Hepatocyte (in vitro differentiated cells): ENCODE results near the gene DGKZ. TPM values are rescaled to one million over a fixed set of nuclear protein-coding genes. Genes with fewer than 3 reads are reported as not detected.

ENCODE experiments used
- DNase-seq: peaks from one replicate; pipeline ENCODE4 v3.0.0-alpha.2; 2016; ENCODE audit warnings: low spot score
- H2AFZ ChIP-seq: fragments of 200-600 bp; sonication (generic); 2 replicates; pipeline ENCODE4 v1.6.0; 2016; ENCODE audit warnings: antibody characterized with exemption, mild to moderate bottlenecking
- H3K27ac ChIP-seq: fragments of 200-600 bp; sonication (generic); 2 replicates; pipeline ENCODE4 v1.5.1; 2016; ENCODE audit warnings: mild to moderate bottlenecking
- H3K27me3 ChIP-seq: fragments of 200-600 bp; sonication (generic); 2 replicates; pipeline ENCODE4 v1.6.1; 2016
- H3K36me3 ChIP-seq: fragments of 200-600 bp; sonication (generic); replicated peaks from 2 replicates; pipeline ENCODE4 v1.5.1; 2016; ENCODE audit warnings: low read depth; ENCODE audit not compliant: insufficient read depth
- H3K4me1 ChIP-seq: fragments of 200-600 bp; sonication (generic); 2 replicates; pipeline ENCODE4 v1.5.1; 2016; ENCODE audit warnings: mild to moderate bottlenecking, moderate library complexity; ENCODE audit not compliant: insufficient read depth
- H3K4me2 ChIP-seq: fragments of 200-600 bp; sonication (generic); 2 replicates; pipeline ENCODE4 v1.6.0; 2016
- H3K4me3 ChIP-seq: fragments of 200-600 bp; sonication (generic); 2 replicates; pipeline ENCODE4 v1.5.1; 2016; ENCODE audit warnings: mild to moderate bottlenecking
- H3K79me2 ChIP-seq: fragments of 200-600 bp; sonication (generic); 2 replicates; pipeline ENCODE4 v1.6.0; 2017; ENCODE audit warnings: mild to moderate bottlenecking
- H3K9me2 ChIP-seq: fragments of 200-600 bp; sonication (generic); replicated peaks from 2 replicates; pipeline ENCODE4 v1.6.0; 2017; ENCODE audit warnings: mild to moderate bottlenecking; ENCODE audit not compliant: insufficient read depth
- H3K9me3 ChIP-seq: fragments of 200-600 bp; sonication (generic); 2 replicates; pipeline ENCODE4 v1.5.1; 2016; ENCODE audit warnings: low read depth, mild to moderate bottlenecking
- H4K20me1 ChIP-seq: fragments of 200-600 bp; sonication (generic); 2 replicates; pipeline ENCODE4 v1.6.0; 2016; ENCODE audit warnings: mild to moderate bottlenecking; ENCODE audit not compliant: insufficient read depth, poor library complexity, severe bottlenecking
- EZH2 ChIP-seq: fragments of 200-600 bp; sonication (generic); IDR thresholded peaks from 2 replicates; pipeline ENCODE4 v1.6.1; 2016; ENCODE audit warnings: antibody characterized with exemption, mild to moderate bottlenecking, borderline replicate concordance
- EZH2phosphoT487 ChIP-seq: fragments of 200-600 bp; sonication (generic); IDR thresholded peaks from one replicate; pipeline ENCODE4 v1.6.1; 2018; ENCODE audit warnings: antibody characterized with exemption, mild to moderate bottlenecking, low read depth, moderate library complexity; ENCODE audit not compliant: unreplicated experiment, severe bottlenecking
- WGBS: methylation state at CpG from one replicate; pipeline ENCODE4 v1.1.6; 2016; ENCODE audit warnings: low lambda C conversion rate; ENCODE audit errors: missing lambda C conversion rate; 5-methylcytosine and 5-hydroxymethylcytosine counted together
- polyA plus RNA-seq: library from polyadenylated mRNA; unstranded; fragments of >200 nt; fragmentation: Nextera tagmentation; extraction: Ambion mirVana; gene quantifications from 2 replicates; pipeline ENCODE4 v1.2.1, GENCODE V29; 2016
- total RNA-seq: library from RNA; depleted of rRNA; stranded (reverse); fragments of >200 nt; gene quantifications from 2 replicates; pipeline ENCODE4 v1.2.3, GENCODE V29; 2014
- TF ChIP-seq, protein P1 (sequence below): fragments of 200-600 bp; sonication (generic); IDR thresholded peaks from 2 replicates; pipeline ENCODE4 v1.5.1; 2016; ENCODE audit warnings: antibody characterized with exemption, mild to moderate bottlenecking; ENCODE audit not compliant: poor library complexity

The DGKZ gene
- total and polyA plus RNA-seq, 2 experiments from 2014 or later, result 26.6 to 42.9 TPM

DNA sequence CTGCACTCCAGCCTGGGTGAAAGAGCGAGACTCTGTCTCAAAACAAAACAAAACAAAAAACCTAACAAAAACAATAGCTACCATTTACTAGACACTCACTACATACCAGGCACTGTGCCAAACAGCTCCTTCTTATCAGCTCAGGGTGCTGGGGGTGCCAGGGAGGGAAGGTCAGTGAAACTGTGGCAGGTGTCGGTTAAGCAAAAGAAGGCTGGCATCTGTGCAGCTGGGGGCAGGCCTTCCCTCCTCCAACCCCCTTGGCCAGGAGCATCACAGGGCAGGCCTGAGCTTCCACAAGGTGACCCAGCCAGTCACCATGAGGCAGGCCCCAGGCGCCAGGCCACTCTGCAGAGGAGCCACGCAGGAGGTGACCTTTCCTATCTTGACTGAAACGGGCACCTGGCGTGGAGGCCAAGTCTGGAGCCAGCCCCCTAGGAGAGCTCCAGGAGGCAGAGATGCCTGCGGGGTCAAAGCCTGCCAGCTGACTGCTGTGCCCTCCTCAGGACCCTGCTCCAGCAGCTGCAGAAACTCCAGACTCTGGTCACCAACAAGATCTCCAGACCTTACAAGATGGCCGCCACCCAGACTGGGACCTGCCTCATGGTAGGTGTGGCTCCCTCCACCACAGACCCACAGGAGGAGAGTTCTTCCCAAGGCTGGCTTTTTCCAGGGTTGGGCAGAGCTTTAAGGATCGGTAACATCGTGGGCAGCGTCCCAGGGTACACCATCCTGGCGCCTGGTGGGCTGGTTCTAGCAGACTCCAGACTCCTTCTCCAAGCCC is 31.3 kb upstream of the DGKZ start:
- H3K36me3 ChIP-seq, result no peaks in the 10 kb centered on the region
- H3K27ac ChIP-seq, result no peak overlapping the region
- 99% methylated on average over 12 of the region's 12 CpGs for WGBS
- H3K4me2 ChIP-seq, result no peak overlapping the region
- H2AFZ ChIP-seq, result no peak overlapping the region
- H3K4me3 ChIP-seq, result no peak overlapping the region
- no peaks in the 10 kb centered on the region for H3K79me2 ChIP-seq
- no peaks in the 10 kb centered on the region for H3K9me3 ChIP-seq
- H4K20me1 ChIP-seq, result no peaks in the 10 kb centered on the region
- no peaks in the 10 kb centered on the region for H3K9me2 ChIP-seq
- DNase-seq, result no peak
- no peaks in the 10 kb centered on the region for H3K27me3 ChIP-seq
- no peaks in the 10 kb centered on the region for H3K4me1 ChIP-seq
- TF ChIP-seq EZH2phosphoT487, result no peak
- TF ChIP-seq, protein P1, sequence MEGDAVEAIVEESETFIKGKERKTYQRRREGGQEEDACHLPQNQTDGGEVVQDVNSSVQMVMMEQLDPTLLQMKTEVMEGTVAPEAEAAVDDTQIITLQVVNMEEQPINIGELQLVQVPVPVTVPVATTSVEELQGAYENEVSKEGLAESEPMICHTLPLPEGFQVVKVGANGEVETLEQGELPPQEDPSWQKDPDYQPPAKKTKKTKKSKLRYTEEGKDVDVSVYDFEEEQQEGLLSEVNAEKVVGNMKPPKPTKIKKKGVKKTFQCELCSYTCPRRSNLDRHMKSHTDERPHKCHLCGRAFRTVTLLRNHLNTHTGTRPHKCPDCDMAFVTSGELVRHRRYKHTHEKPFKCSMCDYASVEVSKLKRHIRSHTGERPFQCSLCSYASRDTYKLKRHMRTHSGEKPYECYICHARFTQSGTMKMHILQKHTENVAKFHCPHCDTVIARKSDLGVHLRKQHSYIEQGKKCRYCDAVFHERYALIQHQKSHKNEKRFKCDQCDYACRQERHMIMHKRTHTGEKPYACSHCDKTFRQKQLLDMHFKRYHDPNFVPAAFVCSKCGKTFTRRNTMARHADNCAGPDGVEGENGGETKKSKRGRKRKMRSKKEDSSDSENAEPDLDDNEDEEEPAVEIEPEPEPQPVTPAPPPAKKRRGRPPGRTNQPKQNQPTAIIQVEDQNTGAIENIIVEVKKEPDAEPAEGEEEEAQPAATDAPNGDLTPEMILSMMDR, result no peak
- no peak for TF ChIP-seq EZH2

DNA sequence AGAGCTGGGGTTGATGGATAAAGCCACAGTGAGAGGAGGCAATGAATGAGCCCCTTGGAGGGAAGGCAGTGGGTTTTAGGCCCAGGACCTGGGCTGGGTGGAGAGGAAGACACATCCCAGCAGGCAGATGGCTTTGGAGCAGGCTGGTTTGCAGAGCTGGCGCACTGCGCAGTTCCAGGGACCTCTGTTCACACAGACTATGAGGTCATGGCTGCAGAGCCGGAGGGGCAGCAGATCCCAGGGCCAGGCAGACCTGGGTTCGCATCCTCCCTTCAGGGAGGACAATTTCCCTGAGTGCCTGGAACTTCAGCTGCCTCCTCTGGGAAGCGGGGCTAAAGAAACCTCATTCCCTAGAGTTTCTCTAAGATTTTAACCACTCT is 28.2 kb upstream of the DGKZ start:
- Histone ChIP-seq H3K9me3 (no peaks in the 10 kb centered on the region), H3K9me2 (no peaks in the 10 kb centered on the region), H3K27ac (no peak overlapping the region), H3K27me3 (no peaks in the 10 kb centered on the region), H2AFZ (no peak overlapping the region), H3K79me2 (no peaks in the 10 kb centered on the region), H3K4me2 (no peak overlapping the region), H4K20me1 (no peaks in the 10 kb centered on the region), H3K36me3 (no peaks in the 10 kb centered on the region), H3K4me1 (no peaks in the 10 kb centered on the region), H3K4me3 (no peak overlapping the region)
- no peak for DNase-seq
- WGBS, result 93% methylated on average over 5 of the region's 5 CpGs
- no peak for TF ChIP-seq EZH2phosphoT487
- TF ChIP-seq, protein P1, result no peak
- no peak for TF ChIP-seq EZH2

DNA sequence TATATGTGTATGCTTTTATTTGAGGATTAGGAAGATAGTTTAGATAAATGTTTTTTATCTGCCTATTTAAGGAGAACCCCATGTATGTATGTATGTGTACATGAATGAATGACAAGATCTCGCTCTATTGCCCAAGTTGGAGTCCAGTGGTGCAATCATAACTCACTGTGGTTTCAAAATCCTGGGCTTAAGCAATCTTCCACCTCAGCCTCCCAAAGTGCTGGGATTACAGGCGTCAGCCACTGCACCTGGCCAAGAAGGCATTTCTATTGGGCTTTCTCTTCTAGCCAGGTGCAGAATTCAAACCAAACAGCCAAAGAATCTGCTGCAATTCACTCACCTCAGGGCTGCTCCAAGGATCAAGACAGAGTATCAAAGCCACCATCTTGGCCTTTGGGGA is 25.5 kb upstream of the DGKZ start:
- H2AFZ ChIP-seq, result no peak overlapping the region
- H3K27ac ChIP-seq, result no peak overlapping the region
- no peaks in the 10 kb centered on the region for H3K36me3 ChIP-seq
- no peak overlapping the region for H3K4me2 ChIP-seq
- DNase-seq, result no peak
- H4K20me1 ChIP-seq, result no peaks in the 10 kb centered on the region
- no peaks in the 10 kb centered on the region for H3K79me2 ChIP-seq
- H3K27me3 ChIP-seq, result no peaks in the 10 kb centered on the region
- H3K4me1 ChIP-seq, result no peaks in the 10 kb centered on the region
- TF ChIP-seq EZH2phosphoT487, result no peak
- TF ChIP-seq EZH2, result no peak
- TF ChIP-seq, protein P1, result no peak
- no peaks in the 10 kb centered on the region for H3K9me3 ChIP-seq
- H3K9me2 ChIP-seq, result no peaks in the 10 kb centered on the region
- WGBS, result 84% methylated on average over 2 of the region's 2 CpGs
- H3K4me3 ChIP-seq, result no peak overlapping the region
